SK-N-SH (cell line): ENCODE measurements around the gene SOS2.

Source experiments
- CHD2 ChIP-seq: fragments of 150-350 bp; IDR thresholded peaks from 2 replicates; pipeline ENCODE4 v1.6.1; 2018; ENCODE audit warnings: low read length; ENCODE audit not compliant: partially characterized antibody
- CTCF ChIP-seq: fragments of 200-600 bp; sonication (generic); IDR thresholded peaks from 2 replicates; pipeline ENCODE4 v1.6.1; 2017; ENCODE audit warnings: antibody characterized with exemption, mild to moderate bottlenecking, moderate library complexity
- EP300 ChIP-seq, 2 experiments: IDR thresholded peaks; 2 replicates each; pipeline versions ENCODE4 v1.4.0 to v1.6.1; 2012; ENCODE audit warnings: borderline replicate concordance in 1 of 2, low read depth in 1 of 2, low read length in 1 of 2
- GABPA ChIP-seq: IDR thresholded peaks from 2 replicates; pipeline ENCODE4 v1.4.0; 2012; ENCODE audit warnings: low read depth, mild to moderate bottlenecking
- JUND ChIP-seq: IDR thresholded peaks from 2 replicates; pipeline ENCODE4 v1.4.0; 2012
- MXI1 ChIP-seq: IDR thresholded peaks from 2 replicates; pipeline ENCODE4 v1.6.1; 2012; ENCODE audit warnings: mild to moderate bottlenecking, low read depth, low read length, improper control_type of control experiment
- PBX3 ChIP-seq: IDR thresholded peaks from 2 replicates; pipeline ENCODE4; 2012
- POLR2AphosphoS5 ChIP-seq: IDR thresholded peaks from 2 replicates; pipeline ENCODE4 v1.6.1; 2012; ENCODE audit warnings: low read depth, low read length
- RFX5 ChIP-seq: IDR thresholded peaks from 2 replicates; pipeline ENCODE4 v1.6.1; 2012; ENCODE audit warnings: mild to moderate bottlenecking, improper control_type of control experiment, low read length
- TAF1 ChIP-seq: IDR thresholded peaks from 2 replicates; pipeline ENCODE4 v1.6.1; 2012; ENCODE audit warnings: low read depth, mild to moderate bottlenecking, low read length, moderate library complexity, borderline replicate concordance
- TEAD4 ChIP-seq: IDR thresholded peaks from 2 replicates; pipeline ENCODE4 v1.4.0; 2012; ENCODE audit warnings: mild to moderate bottlenecking, borderline replicate concordance; ENCODE audit not compliant: insufficient read depth

GRCh38 chr14:50069325-50069724 is 162.1 kb downstream of the SOS2 start:
- TF ChIP-seq CTCF (no peak), TEAD4 (no peak), PBX3 (no peak), GABPA (no peak), MXI1 (no peak), POLR2AphosphoS5 (no peak), RFX5 (no peak), JUND (no peak), TAF1 (no peak), EP300 (IDR thresholded peaks at IDR 0.05; ENCODE audit: borderline replicate concordance in 1 of 2, low read depth in 1 of 2, low read length in 1 of 2) (no peak), CHD2 (no peak)
